ENCODE results near the gene CDH2.
A peak's percentile ranks its signal among the peaks of the same experiment; 100 is the strongest.

The CDH2 gene

DNA sequence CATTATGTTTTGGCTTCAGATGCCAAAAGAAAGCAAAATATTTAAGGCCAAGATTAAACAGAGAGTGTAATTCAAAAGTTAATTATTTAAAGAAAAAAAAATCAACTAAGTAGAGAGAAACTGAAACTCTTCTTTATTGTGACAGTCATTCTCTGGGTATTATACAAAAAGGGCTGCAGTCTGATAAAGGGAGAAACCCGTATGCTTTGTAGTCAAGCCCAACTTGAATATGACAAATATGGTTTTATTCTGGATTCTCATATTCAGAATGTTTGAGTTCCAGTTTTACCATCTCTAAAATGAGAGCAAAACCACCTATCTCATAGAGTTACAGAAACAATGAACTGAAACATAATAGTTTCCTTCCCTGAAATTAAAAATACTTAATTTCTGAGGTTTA lies 8.2 kb downstream of the CDH2 start:
- no peak for DNase-seq (ENCODE audit: low spot score)

DNA sequence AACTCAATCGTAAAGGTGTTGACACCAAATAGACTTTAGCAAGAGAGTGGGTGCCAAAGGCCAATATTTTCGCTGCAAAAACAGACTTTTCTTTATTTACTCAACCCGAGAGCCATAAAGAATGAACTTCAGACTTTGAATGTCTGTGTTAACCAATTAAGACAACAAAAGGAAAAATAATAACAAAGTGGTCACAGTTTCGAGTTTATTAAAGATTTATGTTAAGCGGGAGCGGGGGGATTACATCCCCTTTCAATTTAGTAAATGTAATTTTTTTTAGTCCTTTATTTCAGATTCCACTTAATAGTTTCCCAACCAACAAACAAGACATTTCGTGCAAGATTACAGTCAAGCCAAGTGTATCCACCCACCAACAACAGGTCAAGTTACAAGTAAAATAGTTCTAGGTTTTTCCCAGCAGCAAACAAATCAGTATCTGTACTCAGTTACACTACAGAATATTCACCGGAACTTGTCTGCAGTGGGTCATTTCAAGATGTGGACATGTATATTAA lies 9.0 kb downstream of the CDH2 start:
- no peak for DNase-seq (ENCODE audit: low spot score)

DNA sequence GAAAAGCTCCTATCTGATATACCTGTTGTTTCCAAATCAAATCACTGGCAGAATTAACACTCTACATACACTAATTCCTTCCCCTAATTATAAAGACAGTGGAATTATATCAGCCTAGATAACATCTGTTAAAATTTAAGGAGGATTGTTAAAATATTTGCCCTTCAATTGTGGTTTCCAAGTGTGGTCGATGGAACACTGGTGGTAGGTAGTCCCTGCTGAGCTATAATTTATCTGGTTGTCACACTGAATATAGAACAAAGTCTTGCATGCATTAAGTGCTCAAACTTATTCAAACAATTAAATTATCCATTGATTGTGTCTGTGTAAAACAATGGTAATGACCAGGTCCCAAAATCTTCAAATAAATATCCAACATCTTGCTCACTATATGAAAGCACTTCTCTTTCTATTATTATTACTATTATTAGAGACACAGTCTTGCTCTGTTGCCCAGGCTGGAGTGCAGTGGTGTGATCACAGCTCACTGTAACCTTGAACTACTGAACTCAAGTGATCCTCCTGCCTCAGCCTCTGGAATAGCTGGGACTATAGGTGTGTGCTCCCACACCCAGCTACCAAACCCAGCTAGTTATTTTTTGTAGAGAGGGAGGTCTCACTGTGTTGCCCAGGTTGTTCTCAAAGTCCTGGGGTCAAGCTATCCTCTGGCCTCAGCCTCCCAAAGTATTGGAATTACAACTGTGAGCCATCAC lies 12.0 kb downstream of the CDH2 start:
- DNase-seq (ENCODE audit: low spot score), result no peak

GRCh38 chr18:28163201-28163775 lies 13.6 kb downstream of the CDH2 start:
- DNase-seq (ENCODE audit: low spot score), result no peak

DNA sequence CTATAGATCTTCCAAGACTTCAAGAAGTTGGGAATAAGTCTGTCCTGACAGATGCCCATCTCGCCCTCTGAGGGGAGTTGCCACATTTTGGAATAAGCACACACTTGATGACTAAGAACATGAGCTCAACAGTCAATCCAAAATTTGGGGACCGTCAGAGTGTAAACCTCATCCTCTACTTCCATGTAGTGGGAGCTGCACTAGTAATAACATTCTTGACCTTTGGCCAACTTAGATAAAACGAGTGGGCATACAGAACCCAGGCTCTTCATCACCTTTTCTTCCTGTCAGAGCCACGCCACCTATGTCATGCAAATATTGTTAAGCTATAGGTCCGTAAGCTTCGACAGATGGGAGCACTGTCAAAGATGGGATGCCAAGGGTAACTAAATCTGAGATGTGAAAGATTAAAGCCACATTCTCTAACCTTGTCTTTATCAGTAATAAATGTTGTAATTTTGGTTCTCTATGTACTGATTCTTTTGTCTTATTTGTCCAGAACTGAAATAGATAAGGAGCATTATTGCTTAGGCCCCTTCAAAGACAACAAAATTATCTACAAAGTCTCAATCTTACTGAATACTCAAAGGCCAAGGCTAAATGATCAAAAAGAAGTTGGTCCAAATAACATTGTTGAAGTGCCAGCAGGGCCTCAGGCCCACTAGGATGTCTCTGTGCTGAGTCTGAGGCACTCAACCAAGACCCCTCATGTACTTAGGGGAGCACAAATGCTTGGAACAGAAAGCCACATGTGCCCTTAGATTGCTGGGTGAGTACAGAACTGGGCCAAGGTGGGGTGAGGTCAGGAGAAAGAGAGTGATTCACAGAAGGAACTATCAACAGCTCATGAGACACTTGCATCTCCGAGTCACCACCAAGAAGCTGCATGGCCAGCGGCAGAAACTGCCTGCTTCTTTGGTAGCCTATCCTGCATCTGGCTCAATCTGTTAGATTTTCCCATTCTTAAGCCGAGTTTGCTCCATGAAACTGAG lies 15.0 kb downstream of the CDH2 start:
- no peak for DNase-seq (ENCODE audit: low spot score)

DNA sequence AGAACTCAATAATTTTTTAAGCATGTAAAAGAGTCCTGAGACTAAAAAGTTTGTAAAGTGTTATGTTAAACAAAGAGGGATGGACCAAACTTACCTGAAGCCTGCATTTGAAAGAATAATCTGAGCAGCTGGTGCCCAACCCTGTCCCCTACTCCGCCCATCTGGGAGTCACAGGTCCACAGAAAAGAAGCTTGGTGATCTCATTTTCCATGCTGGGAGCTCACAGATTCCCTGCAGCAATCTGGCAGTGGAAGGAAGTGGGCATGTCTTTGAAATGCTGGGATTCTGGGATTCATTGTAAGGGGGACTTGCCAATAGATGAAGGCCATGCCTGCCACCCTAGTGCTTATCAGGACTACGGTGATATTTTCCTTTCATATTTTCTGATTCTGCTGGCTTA lies 17.9 kb downstream of the CDH2 start:
- no peak for DNase-seq (ENCODE audit: low spot score)

GRCh38 chr18:28158083-28158581 lies 18.8 kb downstream of the CDH2 start:
- peak; percentile 58 for DNase-seq (ENCODE audit: low spot score)

DNA sequence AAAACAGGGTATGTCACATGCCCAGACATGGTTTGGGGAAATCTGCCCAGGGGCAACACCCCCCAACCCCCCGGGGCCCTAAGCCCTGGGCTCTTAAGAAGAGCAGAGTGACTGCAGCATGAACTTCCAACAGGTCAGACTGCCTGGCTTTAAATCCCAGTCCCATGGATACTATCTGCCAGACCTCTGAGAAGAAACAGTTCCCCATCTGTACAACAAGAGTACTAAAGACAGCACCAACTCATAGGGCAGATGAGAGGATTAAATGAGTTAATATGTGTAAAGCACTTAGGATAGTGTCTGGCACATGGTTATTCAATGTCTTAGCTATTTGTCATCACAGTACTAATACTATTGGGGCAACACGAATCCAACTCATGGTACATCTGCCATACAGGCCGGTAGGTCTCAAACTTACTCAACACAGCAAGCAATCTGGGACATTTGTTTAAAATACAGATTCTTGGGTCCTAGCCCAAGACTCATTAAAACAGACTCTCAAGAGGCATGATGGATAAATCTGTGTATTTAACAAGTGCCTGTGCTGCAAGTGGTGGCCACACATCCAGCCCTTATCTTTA lies 23.4 kb downstream of the CDH2 start:
- DNase-seq (ENCODE audit: low spot score), result no peak

GRCh38 chr18:28152754-28153153 lies 24.2 kb downstream of the CDH2 start:
- no peak for DNase-seq (ENCODE audit: low spot score)

GRCh38 chr18:28152354-28152753 lies 24.6 kb downstream of the CDH2 start:
- no peak for DNase-seq (ENCODE audit: low spot score)

GRCh38 chr18:28151434-28151833 lies 25.5 kb downstream of the CDH2 start:
- no peak for DNase-seq (ENCODE audit: low spot score)

DNA sequence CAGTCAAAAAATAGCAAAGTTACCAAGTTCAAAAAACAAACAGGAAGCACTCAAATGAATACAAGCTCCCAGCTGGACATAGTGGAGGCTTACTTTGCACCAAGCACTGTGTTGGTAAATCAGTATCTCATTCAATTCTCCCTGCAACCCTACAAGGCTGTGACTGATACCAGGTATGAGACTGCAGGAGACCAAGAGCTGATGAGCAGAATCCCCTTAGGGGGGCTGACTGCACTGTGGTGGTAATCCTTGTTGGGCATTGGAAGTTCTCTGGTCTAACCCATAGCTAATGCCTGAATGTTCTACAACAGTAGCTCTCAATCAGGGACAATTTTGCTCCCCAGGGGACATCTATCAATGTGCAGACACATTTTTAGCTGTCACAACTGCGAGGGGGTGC lies 26.0 kb downstream of the CDH2 start:
- DNase-seq (ENCODE audit: low spot score), result no peak

- DNase-seq (ENCODE audit: low spot score), result no peak
These were observed 27.0 kb downstream of the CDH2 start for GRCh38 chr18:28149810-28150420.

DNA sequence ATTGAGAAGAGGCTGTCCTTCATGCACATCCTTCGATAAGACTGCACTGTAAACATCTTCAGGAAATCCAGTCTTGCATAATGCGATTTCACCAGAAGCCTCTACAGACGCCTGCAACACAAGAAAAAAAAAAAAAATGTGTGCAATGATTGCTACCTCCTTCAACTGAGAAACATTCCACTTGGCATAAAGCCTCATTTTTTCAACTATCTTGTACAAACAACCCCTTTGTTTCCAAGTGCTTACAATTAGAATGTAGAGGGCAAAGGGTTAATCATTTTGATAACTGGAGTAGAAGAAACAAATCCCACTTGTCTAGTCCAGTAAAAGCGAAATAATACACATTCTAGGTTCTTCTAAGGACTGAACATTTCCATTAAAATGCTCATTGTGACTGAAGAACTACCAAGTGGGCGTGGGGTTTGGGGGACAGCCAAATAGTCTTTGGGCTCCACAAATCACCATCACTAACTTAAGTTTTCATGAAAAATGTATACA lies 29.2 kb downstream of the CDH2 start:
- no peak for DNase-seq (ENCODE audit: low spot score)

DNA sequence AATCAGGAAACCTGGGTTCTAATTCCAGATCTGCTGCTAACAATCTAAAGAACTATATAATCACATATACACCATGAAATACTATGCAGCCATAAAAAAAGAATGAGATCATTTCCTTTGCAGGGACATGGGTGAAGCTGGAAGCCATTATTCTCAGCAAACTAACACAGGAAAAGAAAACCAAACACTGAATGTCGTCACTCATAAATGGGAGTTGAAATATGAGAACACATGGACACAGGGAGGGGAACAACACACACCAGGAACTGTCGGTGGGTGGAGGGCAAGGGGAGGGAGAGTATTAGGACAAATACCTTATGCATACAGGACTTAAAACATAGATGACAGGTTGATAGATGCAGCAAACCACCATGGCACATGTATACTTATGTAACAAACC lies 33.2 kb downstream of the CDH2 start:
- DNase-seq (ENCODE audit: low spot score), result no peak

DNA sequence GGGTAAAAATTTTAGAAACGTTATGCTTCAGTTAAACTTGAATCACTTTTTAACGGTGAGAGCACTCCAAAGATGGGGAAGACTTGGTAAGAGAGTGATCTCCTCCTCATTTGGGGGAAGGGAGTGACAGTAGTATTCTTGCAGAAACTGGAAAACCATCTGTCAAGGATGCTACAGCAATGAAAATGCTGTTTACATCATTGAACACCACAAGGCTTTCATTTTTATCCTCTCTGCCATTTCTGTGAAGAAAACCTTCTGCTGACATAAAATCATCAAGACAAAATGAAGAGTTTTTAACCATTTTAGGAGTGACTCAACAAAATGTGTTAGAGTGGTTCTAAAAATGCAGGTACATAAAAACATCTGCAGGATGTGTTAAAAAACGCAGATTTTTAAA lies 38.1 kb downstream of the CDH2 start:
- DNase-seq (ENCODE audit: low spot score), result no peak

GRCh38 chr18:28136071-28136470 lies 40.9 kb downstream of the CDH2 start:
- DNase-seq (ENCODE audit: low spot score), result no peak

DNA sequence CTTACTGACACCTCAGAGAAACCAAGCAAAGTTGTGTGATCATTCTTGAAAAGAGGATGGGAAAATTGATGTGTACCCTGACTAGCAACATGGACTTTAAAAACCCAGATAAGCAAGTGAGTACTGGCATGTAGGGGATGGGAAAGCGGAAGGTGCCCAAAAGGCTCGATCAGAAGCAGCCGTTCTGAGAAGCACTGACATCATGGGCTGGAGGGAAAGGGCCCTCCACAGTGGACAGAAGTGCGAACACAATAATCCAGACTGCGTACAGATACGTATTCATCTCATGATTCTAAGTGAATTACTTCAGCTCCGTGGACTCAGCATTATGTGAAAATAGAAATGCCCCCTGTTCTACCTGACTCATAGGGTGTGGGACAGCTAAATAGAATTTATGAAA lies 42.2 kb downstream of the CDH2 start:
- no peak for DNase-seq (ENCODE audit: low spot score)

- DNase-seq (ENCODE audit: low spot score), result no peak
These were observed 44.8 kb downstream of the CDH2 start for GRCh38 chr18:28132084-28132483.

DNA sequence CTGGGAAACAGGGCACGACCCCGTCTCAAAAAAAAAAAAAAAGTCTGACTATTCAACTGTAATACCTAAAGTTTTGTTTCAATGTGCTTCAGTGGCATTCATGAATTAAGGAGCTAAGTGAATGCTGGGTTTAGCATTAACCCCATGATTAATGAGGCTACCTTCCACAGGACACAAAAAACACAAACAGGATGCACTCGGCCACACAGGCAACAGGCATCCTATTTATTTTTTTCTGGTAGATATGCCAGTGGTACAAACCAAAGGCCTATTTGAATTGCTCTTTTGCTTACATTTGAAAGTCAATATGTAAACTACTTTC lies 48.3 kb downstream of the CDH2 start:
- no peak for DNase-seq (ENCODE audit: low spot score)

DNA sequence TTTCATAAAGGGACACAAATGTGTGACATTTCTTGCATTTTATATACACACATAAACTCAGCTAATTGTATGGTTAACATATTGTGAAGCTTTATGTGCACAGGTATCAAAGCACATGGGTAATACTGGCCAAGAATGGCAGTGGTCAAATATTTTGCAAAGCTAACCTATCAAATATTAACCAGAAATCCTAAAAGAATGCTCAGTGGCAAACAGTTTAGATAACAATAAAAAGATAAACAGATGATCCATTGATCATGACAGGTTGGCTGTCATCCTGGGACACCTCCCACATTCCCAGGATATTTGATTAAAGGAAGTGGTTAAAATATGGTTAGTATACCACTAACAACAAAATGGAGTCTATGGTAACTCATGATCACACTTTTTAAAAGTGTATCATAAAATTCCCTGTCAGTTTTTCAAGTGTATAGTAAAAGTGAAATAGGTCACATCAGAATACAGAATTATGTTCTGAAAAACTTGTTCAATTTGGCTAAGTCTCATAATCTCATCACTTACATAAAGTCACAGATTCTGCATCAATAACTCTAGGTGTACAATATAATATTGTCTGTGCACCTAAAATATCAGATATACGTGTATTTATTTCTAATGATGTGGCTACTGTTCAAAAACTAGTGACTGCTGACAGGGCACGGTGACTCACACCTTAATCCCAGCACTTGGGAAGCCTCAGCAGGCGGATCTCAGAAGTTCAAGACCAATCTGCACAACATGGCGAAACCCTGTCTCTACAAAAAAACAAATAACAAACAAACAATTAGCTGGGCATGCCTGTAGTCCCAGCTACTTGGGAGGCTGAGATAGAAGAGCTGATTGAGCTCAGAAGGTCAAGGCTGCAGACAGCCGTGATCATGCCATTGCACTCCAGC lies 48.9 kb downstream of the CDH2 start:
- DNase-seq (ENCODE audit: low spot score), result no peak
